ENCODE measurements around the gene SECISBP2.

- TF ChIP-seq POLR2A (IDR thresholded peaks at IDR 0.05) (no peak), CTCF (IDR thresholded peaks at IDR 0.05) (no peak)
Observed at GRCh38 chr9:89278551-89278950, 39.7 kb upstream of the SECISBP2 start.
